HEK293T (cell line): Measurements from ENCODE around the gene CGREF1.

ENCODE experiments used
- BHLHE40 ChIP-seq: fragments of 450-650 bp; IDR thresholded peaks from 2 replicates; pipeline ENCODE4 v1.6.1; 2016; ENCODE audit warnings: mild to moderate bottlenecking, moderate library complexity, borderline replicate concordance
- CTBP1 ChIP-seq: fragments of 450-650 bp; IDR thresholded peaks from 2 replicates; pipeline ENCODE4 v1.6.1; 2016; ENCODE audit warnings: borderline replicate concordance
- ELF4 ChIP-seq: fragments of 450-650 bp; IDR thresholded peaks from 2 replicates; pipeline ENCODE4 v1.6.1; 2017; ENCODE audit warnings: antibody characterized with exemption
- FOXA1 ChIP-seq: fragments of 450-650 bp; IDR thresholded peaks from 2 replicates; pipeline ENCODE4 v1.6.1; 2016; ENCODE audit warnings: mild to moderate bottlenecking
- FOXK2 ChIP-seq: fragments of 450-650 bp; IDR thresholded peaks from 2 replicates; pipeline ENCODE4 v1.6.1; 2016; ENCODE audit warnings: mild to moderate bottlenecking
- FOXM1 ChIP-seq: fragments of 450-650 bp; IDR thresholded peaks from 2 replicates; pipeline ENCODE4 v1.6.1; 2017; ENCODE audit warnings: mild to moderate bottlenecking, borderline replicate concordance
- NFRKB ChIP-seq: fragments of 450-650 bp; IDR thresholded peaks from 2 replicates; pipeline ENCODE4 v1.6.1; 2016; ENCODE audit warnings: mild to moderate bottlenecking, moderate library complexity
- SP1 ChIP-seq: fragments of 450-650 bp; IDR thresholded peaks from 2 replicates; pipeline ENCODE4 v1.6.1; 2017
- TF ChIP-seq, protein P1 (sequence below): fragments of 450-650 bp; IDR thresholded peaks from 2 replicates; pipeline ENCODE4 v1.6.1; 2016

GRCh38 chr2:27083410-27084296 lies 35.3 kb downstream of the CGREF1 start:
- TF ChIP-seq SP1 (no peak), FOXA1 (no peak), BHLHE40 (no peak), FOXM1 (no peak), FOXK2 (no peak), CTBP1 (no peak), NFRKB (no peak), ELF4 (no peak)
- TF ChIP-seq, protein P1, sequence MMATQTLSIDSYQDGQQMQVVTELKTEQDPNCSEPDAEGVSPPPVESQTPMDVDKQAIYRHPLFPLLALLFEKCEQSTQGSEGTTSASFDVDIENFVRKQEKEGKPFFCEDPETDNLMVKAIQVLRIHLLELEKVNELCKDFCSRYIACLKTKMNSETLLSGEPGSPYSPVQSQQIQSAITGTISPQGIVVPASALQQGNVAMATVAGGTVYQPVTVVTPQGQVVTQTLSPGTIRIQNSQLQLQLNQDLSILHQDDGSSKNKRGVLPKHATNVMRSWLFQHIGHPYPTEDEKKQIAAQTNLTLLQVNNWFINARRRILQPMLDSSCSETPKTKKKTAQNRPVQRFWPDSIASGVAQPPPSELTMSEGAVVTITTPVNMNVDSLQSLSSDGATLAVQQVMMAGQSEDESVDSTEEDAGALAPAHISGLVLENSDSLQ, result no peak
